Upper lobe of left lung (tissue), 4 donors: Measurements from ENCODE around the gene GRIN2A.

ENCODE experiments used
- EP300 ChIP-seq, 4 donors: sonication (generic); formaldehyde crosslinking; IDR thresholded peaks; one replicate each; pipeline ENCODE4 v1.5.1; 2017; ENCODE audit warnings: antibody characterized with exemption in 4 of 4, control low read depth in 2 of 4
- POLR2A ChIP-seq, 4 donors: fragments of 450-650 bp; IDR thresholded peaks; one replicate each; pipeline ENCODE4 v1.5.1; 2016 to 2017; ENCODE audit warnings: antibody characterized with exemption in 4 of 4, mild to moderate bottlenecking in 2 of 4

- TF ChIP-seq EP300 (IDR thresholded peaks at IDR 0.05) (no peak), POLR2A (IDR thresholded peaks at IDR 0.05) (no peak)
Observed at GRCh38 chr16:10097271-10097670, 85.0 kb downstream of the GRIN2A start.
